NCI-H187 (cell line): ENCODE results near the gene LSM4.
A peak's percentile ranks its signal among the peaks of the same experiment; 100 is the strongest.

ENCODE experiments used
- DNase-seq, 2 experiments: peaks; one replicate each; lab custom pipeline; 2025; lab: John Stamatoyannopoulos, UW

Gene LSM4

GRCh38 chr19:18292462-18292809 lies 30.4 kb downstream of the LSM4 start:
- DNase-seq: no peak

GRCh38 chr19:18291590-18292461 lies 31.1 kb downstream of the LSM4 start:
- no peak for DNase-seq

GRCh38 chr19:18291019-18291524 lies 31.8 kb downstream of the LSM4 start:
- DNase-seq: no peak

GRCh38 chr19:18290302-18291018 lies 32.4 kb downstream of the LSM4 start:
- no peak for DNase-seq

- no peak for DNase-seq
These were observed 33.2 kb downstream of the LSM4 start for GRCh38 chr19:18289471-18290301.

- no peak for DNase-seq
These were observed 34.8 kb downstream of the LSM4 start for GRCh38 chr19:18287836-18288772.

- no peak for DNase-seq
These were observed 35.8 kb downstream of the LSM4 start for GRCh38 chr19:18286973-18287635.

- DNase-seq: no peak
These were observed 38.0 kb downstream of the LSM4 start for GRCh38 chr19:18284712-18285360.

GRCh38 chr19:18283338-18283737 lies 39.5 kb downstream of the LSM4 start:
- no peak for DNase-seq

- no peak for DNase-seq
These were observed 40.1 kb downstream of the LSM4 start for GRCh38 chr19:18282788-18283141.

GRCh38 chr19:18282021-18282787 lies 40.7 kb downstream of the LSM4 start:
- DNase-seq: no peak

- DNase-seq: peak; percentile 59 to 88
These were observed 41.5 kb downstream of the LSM4 start, which contains the start of gene JUND for GRCh38 chr19:18281082-18282020. Gene JUND (minus strand): TSS chr19:18281622. CDS start chr19:18281484, 138 bp downstream.

- DNase-seq: peak in 1 of 2 experiments; percentile 60
These were observed 42.4 kb downstream of the LSM4 start for GRCh38 chr19:18280247-18281081.

- DNase-seq: peak; percentile 25 to 78
These were observed 43.2 kb downstream of the LSM4 start for GRCh38 chr19:18279516-18280246.

GRCh38 chr19:18279266-18279515 lies 43.7 kb downstream of the LSM4 start:
- DNase-seq: no peak

- no peak for DNase-seq
These were observed 44.2 kb downstream of the LSM4 start for GRCh38 chr19:18278521-18279265.
